ENCODE data around the gene PHLPP2. TPM values are rescaled to one million over a fixed set of nuclear protein-coding genes. Genes with fewer than 3 reads are reported as not detected.

Gene PHLPP2
- total RNA-seq, 1 experiment from 2014 or later = 20.6 TPM

- no TSS peak for BruUV-seq (replicated peaks)
- no peaks in the 10 kb centered on the region for H3K9me3 Mint-ChIP-seq (ENCODE audit: unreplicated experiment)
These were observed 53.3 kb downstream of the PHLPP2 start for GRCh38 chr16:71671165-71671564.

GRCh38 chr16:71670537-71670936, 54.0 kb downstream of the PHLPP2 start:
- Histone ChIP-seq H3K4me1 (peaks cover 54% of the 10 kb centered on the region), H3K36me3 (ENCODE audit: control insufficient read depth, insufficient read depth, low read length) (no peaks in the 10 kb centered on the region), H3K4me3 (ENCODE audit: low read depth, low read length) (no peak overlapping the region), H3K9me3 (no peaks in the 10 kb centered on the region), H3K27me3 (replicated peaks; ENCODE audit: control insufficient read depth, insufficient read depth, low read length) (no peaks in the 10 kb centered on the region)
- ChIA-PET CTCF (interaction anchor here (0.5 to 1.3 kb wide), 6 partner anchors 20 to 291 kb away, joined by 3 to 6 read pairs (median 4); partner anchors contain the start of gene MARVELD3), POLR2A (interaction anchor here (0.6 kb wide), 1 partner anchor 138 kb away, joined by 3 read pairs; the partner anchor contains the start of gene AP1G1)
- no peaks in the 10 kb centered on the region for H3K27me3 Mint-ChIP-seq (ENCODE audit: insufficient read depth, unreplicated experiment)
- no peaks in the 10 kb centered on the region for H3K9me3 Mint-ChIP-seq (ENCODE audit: unreplicated experiment)
- peak overlapping the region; percentile 23 for H3K27ac Mint-ChIP-seq (ENCODE audit: unreplicated experiment)
- TF ChIP-seq CTCF (IDR thresholded peaks at IDR 0.05; ENCODE audit: insufficient read depth in 1 of 2, low read depth in 1 of 2, low read length in 1 of 2, severe bottlenecking in 1 of 2, unreplicated experiment in 1 of 2) = no peak
- no TSS peak for BruUV-seq (replicated peaks)
- H3K4me1 Mint-ChIP-seq (ENCODE audit: low read depth, unreplicated experiment) = peaks cover 45% of the 10 kb centered on the region
- H3K4me3 Mint-ChIP-seq (ENCODE audit: unreplicated experiment) = peak overlapping the region; percentile 4
- DNase-seq = peak; percentile 49 to 54
- peaks cover 35% of the 10 kb centered on the region for H3K36me3 Mint-ChIP-seq (ENCODE audit: insufficient read depth, unreplicated experiment)
- intact Hi-C loops (cut with micrococcal nuclease; ENCODE audit: unreplicated experiment) = loop anchor here (1.0 kb wide), 1 partner anchor 76 kb away; no protein-coding TSS in a partner anchor

More at GRCh38 chr16:71671165-71671564, 53.3 kb downstream of the PHLPP2 start:
- POLR2A ChIA-PET = no interaction called here
- Histone ChIP-seq H3K4me3 (ENCODE audit: low read depth, low read length) (no peak overlapping the region), H3K27me3 (replicated peaks; ENCODE audit: control insufficient read depth, insufficient read depth, low read length) (no peaks in the 10 kb centered on the region), H3K4me1 (peaks cover 48% of the 10 kb centered on the region), H3K36me3 (ENCODE audit: control insufficient read depth, insufficient read depth, low read length) (no peaks in the 10 kb centered on the region), H3K9me3 (no peaks in the 10 kb centered on the region)
- intact Hi-C loops (cut with micrococcal nuclease; ENCODE audit: unreplicated experiment) = no loop called here
- peaks cover 40% of the 10 kb centered on the region for H3K4me1 Mint-ChIP-seq (ENCODE audit: low read depth, unreplicated experiment)
- no peak for TF ChIP-seq CTCF (IDR thresholded peaks at IDR 0.05; ENCODE audit: insufficient read depth in 1 of 2, low read depth in 1 of 2, low read length in 1 of 2, severe bottlenecking in 1 of 2, unreplicated experiment in 1 of 2)
- no peaks in the 10 kb centered on the region for H3K27me3 Mint-ChIP-seq (ENCODE audit: insufficient read depth, unreplicated experiment)
- CTCF ChIA-PET = interaction anchor here (0.6 to 1.2 kb wide), 3 partner anchors 20 to 74 kb away, joined by 3 to 7 read pairs (median 3); partner anchors contain the start of gene MARVELD3
- no peak for DNase-seq
- H3K36me3 Mint-ChIP-seq (ENCODE audit: insufficient read depth, unreplicated experiment) = peaks cover 41% of the 10 kb centered on the region
- no peak overlapping the region for H3K4me3 Mint-ChIP-seq (ENCODE audit: unreplicated experiment)
- H3K27ac Mint-ChIP-seq (ENCODE audit: unreplicated experiment) = peak overlapping the region; percentile 23

GRCh38 chr16:71669926-71670536, 54.5 kb downstream of the PHLPP2 start:
- H3K4me3 ChIP-seq (ENCODE audit: low read depth, low read length) = no peak overlapping the region
- peaks cover 30% of the 10 kb centered on the region for H3K36me3 Mint-ChIP-seq (ENCODE audit: insufficient read depth, unreplicated experiment)
- ChIA-PET POLR2A (interaction anchor here (0.6 kb wide), 1 partner anchor 139 kb away, joined by 3 read pairs; the partner anchor contains the start of gene AP1G1), CTCF (interaction anchor here (0.5 to 1.3 kb wide), 6 partner anchors 19 to 292 kb away, joined by 3 to 6 read pairs (median 4); partner anchors contain the start of gene MARVELD3)
- peak in 1 of 2 experiments; percentile 27 for DNase-seq
- intact Hi-C loops (cut with micrococcal nuclease; ENCODE audit: unreplicated experiment) = loop anchor here (1.0 kb wide), 1 partner anchor 76 kb away; no protein-coding TSS in a partner anchor
- TF ChIP-seq CTCF (IDR thresholded peaks at IDR 0.05; ENCODE audit: insufficient read depth in 1 of 2, low read depth in 1 of 2, low read length in 1 of 2, severe bottlenecking in 1 of 2, unreplicated experiment in 1 of 2) = peak in 1 of 2 experiments; percentile 35
- no TSS peak for BruUV-seq (replicated peaks)
- H3K36me3 ChIP-seq (ENCODE audit: control insufficient read depth, insufficient read depth, low read length) = no peaks in the 10 kb centered on the region
- H3K27me3 ChIP-seq (replicated peaks; ENCODE audit: control insufficient read depth, insufficient read depth, low read length) = no peaks in the 10 kb centered on the region
- H3K9me3 Mint-ChIP-seq (ENCODE audit: unreplicated experiment) = no peaks in the 10 kb centered on the region
- peak overlapping the region; percentile 23 for H3K27ac Mint-ChIP-seq (ENCODE audit: unreplicated experiment)
- no peak overlapping the region for H3K4me3 Mint-ChIP-seq (ENCODE audit: unreplicated experiment)
- peaks cover 45% of the 10 kb centered on the region for H3K4me1 Mint-ChIP-seq (ENCODE audit: low read depth, unreplicated experiment)
- H3K27me3 Mint-ChIP-seq (ENCODE audit: insufficient read depth, unreplicated experiment) = no peaks in the 10 kb centered on the region
- H3K4me1 ChIP-seq = peaks cover 58% of the 10 kb centered on the region
- H3K9me3 ChIP-seq = no peaks in the 10 kb centered on the region
